OCI-LY7 (cell line): Measurements from ENCODE around the gene PHKG2.

Experiments
- EZH2phosphoT487 ChIP-seq: fragments of 200-600 bp; sonication (generic); IDR thresholded peaks from 2 replicates; pipeline ENCODE4 v1.6.1; 2018; ENCODE audit warnings: low read depth, borderline replicate concordance, mild to moderate bottlenecking, mixed run types, antibody characterized with exemption, low read length, moderate library complexity, mixed read lengths
- TF ChIP-seq, protein P1 (sequence below): fragments of 200-600 bp; sonication (generic); conservative IDR thresholded peaks from 2 replicates; pipeline ENCODE4 v1.5.1; 2014; ENCODE audit warnings: mild to moderate bottlenecking, antibody characterized with exemption, low read length, moderate library complexity, mixed read lengths

DNA sequence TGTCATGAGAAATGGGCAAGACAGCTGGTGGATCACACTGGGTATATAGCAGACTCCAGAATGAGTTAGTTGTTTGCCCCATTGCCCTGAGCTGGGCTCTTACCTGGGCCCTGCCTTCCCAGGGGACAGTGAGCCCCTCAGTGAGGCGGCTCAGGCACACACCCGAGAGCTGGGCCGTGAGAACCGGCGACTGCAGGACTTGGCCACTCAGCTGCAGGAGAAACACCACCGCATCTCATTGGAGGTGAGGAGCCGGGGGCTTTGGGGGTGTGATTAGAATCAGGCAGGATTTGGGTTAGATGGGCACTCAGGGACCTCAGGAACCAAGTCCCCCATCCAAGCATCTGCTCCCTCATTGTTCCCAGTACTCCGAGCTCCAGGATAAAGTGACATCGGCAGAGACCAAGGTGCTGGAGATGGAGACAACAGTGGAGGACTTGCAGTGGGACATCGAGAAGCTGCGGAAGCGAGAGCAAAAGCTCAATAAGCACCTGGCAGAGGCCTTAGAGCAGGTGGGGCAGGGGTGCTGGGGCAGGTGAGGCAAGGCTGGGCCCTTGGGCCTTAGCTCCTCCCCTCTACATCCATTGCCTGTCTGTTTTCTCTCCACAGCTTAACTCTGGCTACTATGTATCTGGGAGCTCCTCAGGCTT lies 16.7 kb downstream of the PHKG2 start:
- TF ChIP-seq, protein P1, sequence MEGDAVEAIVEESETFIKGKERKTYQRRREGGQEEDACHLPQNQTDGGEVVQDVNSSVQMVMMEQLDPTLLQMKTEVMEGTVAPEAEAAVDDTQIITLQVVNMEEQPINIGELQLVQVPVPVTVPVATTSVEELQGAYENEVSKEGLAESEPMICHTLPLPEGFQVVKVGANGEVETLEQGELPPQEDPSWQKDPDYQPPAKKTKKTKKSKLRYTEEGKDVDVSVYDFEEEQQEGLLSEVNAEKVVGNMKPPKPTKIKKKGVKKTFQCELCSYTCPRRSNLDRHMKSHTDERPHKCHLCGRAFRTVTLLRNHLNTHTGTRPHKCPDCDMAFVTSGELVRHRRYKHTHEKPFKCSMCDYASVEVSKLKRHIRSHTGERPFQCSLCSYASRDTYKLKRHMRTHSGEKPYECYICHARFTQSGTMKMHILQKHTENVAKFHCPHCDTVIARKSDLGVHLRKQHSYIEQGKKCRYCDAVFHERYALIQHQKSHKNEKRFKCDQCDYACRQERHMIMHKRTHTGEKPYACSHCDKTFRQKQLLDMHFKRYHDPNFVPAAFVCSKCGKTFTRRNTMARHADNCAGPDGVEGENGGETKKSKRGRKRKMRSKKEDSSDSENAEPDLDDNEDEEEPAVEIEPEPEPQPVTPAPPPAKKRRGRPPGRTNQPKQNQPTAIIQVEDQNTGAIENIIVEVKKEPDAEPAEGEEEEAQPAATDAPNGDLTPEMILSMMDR = no peak
- TF ChIP-seq EZH2phosphoT487 = no peak
